ENCODE measurements around the gene PAN2. TPM values are rescaled to one million over a fixed set of nuclear protein-coding genes. Genes with fewer than 3 reads are reported as not detected.
A peak's percentile ranks its signal among the peaks of the same experiment; 100 is the strongest.

The PAN2 gene
- total RNA-seq, 4 donors from 2014 or later: 10.2 to 35.9 (median 14.9) TPM

- TF ChIP-seq POLR2A (IDR thresholded peaks at IDR 0.05) (no peak), CTCF (IDR thresholded peaks at IDR 0.05) (no peak)
- no peak for DNase-seq
- WGBS, 2 donors: 90 to 100% methylated on average over 1 to 2 of the region's 2 CpGs
- no peak overlapping the region for H3K4me3 ChIP-seq
- peaks cover 5 to 9% (median 6%) of the 10 kb centered on the region in 3 donors for H3K4me1 ChIP-seq
- no peaks in the 10 kb centered on the region for H3K27me3 ChIP-seq
- H3K9me3 ChIP-seq: no peaks in the 10 kb centered on the region
- peaks cover under 1 to 85% (median 24%) of the 10 kb centered on the region in 3 donors for H3K36me3 ChIP-seq
- H3K27ac ChIP-seq: no peak overlapping the region
- intact Hi-C loops (cut with DNase I): loop anchor here (10.0 kb wide), 1 partner anchor 134 kb away; the partner anchor contains the start of gene MIP
Observed at GRCh38 chr12:56321027-56321426, 12.8 kb downstream of the PAN2 start.

- intact Hi-C loops (cut with DNase I): no loop called here
- no peak for TF ChIP-seq POLR2A (IDR thresholded peaks at IDR 0.05)
- no peak for TF ChIP-seq CTCF (IDR thresholded peaks at IDR 0.05)
- Histone ChIP-seq H3K4me3 (no peak overlapping the region), H3K4me1 (peaks cover 13 to 22% (median 14%) of the 10 kb centered on the region in 3 donors), H3K27me3 (no peaks in the 10 kb centered on the region), H3K36me3 (peaks cover 0 to 70% (median 0%) of the 10 kb centered on the region in 3 donors), H3K27ac (no peak overlapping the region), H3K9me3 (no peaks in the 10 kb centered on the region)
- 82 to 91% methylated on average over 1 to 3 of the region's 3 CpGs for WGBS, 2 donors
- DNase-seq: no peak
Observed at GRCh38 chr12:56317675-56318074, 16.1 kb downstream of the PAN2 start.

GRCh38 chr12:56315622-56316473, 18.0 kb downstream of the PAN2 start, which contains the start of gene CNPY2:
Gene CNPY2 (minus strand): TSS chr12:56315988. CDS start chr12:56315217, 771 bp downstream.
- peak; percentile 95 for DNase-seq
- H3K9me3 ChIP-seq: no peaks in the 10 kb centered on the region
- H3K27ac ChIP-seq: peak within 1 kb of the TSS; percentile 86 to 97 (median 92)
- no peaks in the 10 kb centered on the region for H3K27me3 ChIP-seq
- intact Hi-C loops (cut with DNase I): no loop called here
- peaks cover 2 to 70% (median 4%) of the 10 kb centered on the region in 3 donors for H3K36me3 ChIP-seq
- peaks cover 13 to 22% (median 14%) of the 10 kb centered on the region in 3 donors for H3K4me1 ChIP-seq
- peak in 3 of 4 donors; percentile 8 to 84 (median 74) for TF ChIP-seq POLR2A (IDR thresholded peaks at IDR 0.05)
- TF ChIP-seq CTCF (IDR thresholded peaks at IDR 0.05): peak in 1 of 6 experiments; percentile 25
- peak within 1 kb of the TSS; percentile 57 to 96 (median 84) for H3K4me3 ChIP-seq
- 0% methylated on average over 7 to 11 of the region's 62 CpGs for whole genome bisulfite sequencing, 2 donors

- intact Hi-C loops (cut with DNase I): no loop called here
- H3K36me3 ChIP-seq: peaks cover 4 to 70% (median 9%) of the 10 kb centered on the region in 3 donors
- peak overlapping the region; percentile 57 to 96 (median 84) for H3K4me3 ChIP-seq
- peaks cover 13 to 22% (median 14%) of the 10 kb centered on the region in 3 donors for H3K4me1 ChIP-seq
- peak overlapping the region; percentile 86 to 97 (median 92) for H3K27ac ChIP-seq
- 2 to 3% methylated on average over 5 to 9 of the region's 11 CpGs for WGBS, 2 donors
- no peak for DNase-seq
- no peaks in the 10 kb centered on the region for H3K27me3 ChIP-seq
- TF ChIP-seq CTCF (IDR thresholded peaks at IDR 0.05) (no peak), POLR2A (IDR thresholded peaks at IDR 0.05) (no peak)
- no peaks in the 10 kb centered on the region for H3K9me3 ChIP-seq
Observed at GRCh38 chr12:56315249-56315621, 18.6 kb downstream of the PAN2 start.

GRCh38 chr12:56311003-56311402, 22.8 kb downstream of the PAN2 start:
- TF ChIP-seq CTCF (IDR thresholded peaks at IDR 0.05) (no peak), POLR2A (IDR thresholded peaks at IDR 0.05) (no peak)
- WGBS, 2 donors: 92 to 94% methylated on average over 12 of the region's 12 CpGs
- intact Hi-C loops (cut with DNase I): no loop called here
- Histone ChIP-seq H3K4me3 (no peak overlapping the region), H3K27ac (no peak overlapping the region), H3K9me3 (no peaks in the 10 kb centered on the region), H3K36me3 (peaks cover 4 to 86% (median 20%) of the 10 kb centered on the region in 3 donors), H3K4me1 (peaks cover 7 to 14% (median 8%) of the 10 kb centered on the region in 3 donors), H3K27me3 (no peaks in the 10 kb centered on the region)
- DNase-seq: no peak
